Breast epithelium (tissue), 4 donors: ENCODE data around the gene CSNK1E. TPM values are rescaled to one million over a fixed set of nuclear protein-coding genes. Genes with fewer than 3 reads are reported as not detected.

Source experiments
- DNase-seq, 2 donors: peaks; one replicate each; pipeline ENCODE4 v3.0.0-alpha.2; 2019; ENCODE audit warnings: low spot score in 2 of 2
- H3K27ac ChIP-seq, 2 donors: fragments of 200-600 bp; sonication (generic) in 1 of 2; one replicate each; pipeline ENCODE4 v1.5.1; 2016 to 2019; ENCODE audit warnings: mild to moderate bottlenecking in 1 of 2
- H3K27me3 ChIP-seq, 2 donors: fragments of 200-600 bp; sonication (generic) in 1 of 2; one replicate each; pipeline versions ENCODE4 v1.5.1 to v1.6.0; 2017 to 2019; ENCODE audit warnings: control low read depth in 1 of 2, mild to moderate bottlenecking in 1 of 2
- H3K36me3 ChIP-seq: fragments of 200-600 bp; one replicate; pipeline ENCODE4 v1.5.1; 2019
- H3K4me1 ChIP-seq, 2 donors: fragments of 200-600 bp; sonication (generic); one replicate each; pipeline ENCODE4 v1.5.1; 2016 to 2019; ENCODE audit warnings: control low read depth in 1 of 2
- H3K4me3 ChIP-seq, 3 donors: fragments of 200-600 bp; sonication (generic); 1 replicate in 2 of 3; 2 replicates in 1 of 3; pipeline ENCODE4 v1.5.1; 2016 to 2019; ENCODE audit warnings: mild to moderate bottlenecking in 3 of 3, moderate library complexity in 2 of 3
- H3K9me3 ChIP-seq, 2 donors: fragments of 200-600 bp; sonication (generic) in 1 of 2; one replicate each; pipeline ENCODE4 v1.5.1; 2016 to 2019; ENCODE audit warnings: control low read depth in 1 of 2
- POLR2A ChIP-seq: fragments of 450-650 bp; IDR thresholded peaks from one replicate; pipeline ENCODE4 v1.6.1; 2016; ENCODE audit warnings: antibody characterized with exemption, mild to moderate bottlenecking, moderate library complexity
- POLR2AphosphoS5 ChIP-seq, 3 donors: sonication (generic); formaldehyde crosslinking; IDR thresholded peaks; one replicate each; pipeline ENCODE4 v1.6.1; 2017; ENCODE audit warnings: antibody characterized with exemption in 3 of 3
- intact Hi-C: fragments of 100-400 bp; cut with DNase I; formaldehyde crosslinking; loops from one replicate; pipeline ENCODE4 v1.15.1; 2023; ENCODE audit warnings: low total_unique reads
- total RNA-seq, 3 donors: library from RNA; depleted of rRNA; stranded (reverse); fragments of >200 nt; gene quantifications; one replicate each; pipeline ENCODE4 v1.1.0, GENCODE V29; 2016
- TF ChIP-seq, protein P1 (sequence below), 3 donors: fragments of 450-650 bp; IDR thresholded peaks; one replicate each; pipeline ENCODE4 v1.5.1; 2016 to 2017; ENCODE audit warnings: antibody characterized with exemption in 3 of 3, mild to moderate bottlenecking in 3 of 3, moderate library complexity in 3 of 3

CSNK1E gene
- total RNA-seq, 3 donors from 2014 or later, result 83.0 to 147 (median 117) TPM

DNA sequence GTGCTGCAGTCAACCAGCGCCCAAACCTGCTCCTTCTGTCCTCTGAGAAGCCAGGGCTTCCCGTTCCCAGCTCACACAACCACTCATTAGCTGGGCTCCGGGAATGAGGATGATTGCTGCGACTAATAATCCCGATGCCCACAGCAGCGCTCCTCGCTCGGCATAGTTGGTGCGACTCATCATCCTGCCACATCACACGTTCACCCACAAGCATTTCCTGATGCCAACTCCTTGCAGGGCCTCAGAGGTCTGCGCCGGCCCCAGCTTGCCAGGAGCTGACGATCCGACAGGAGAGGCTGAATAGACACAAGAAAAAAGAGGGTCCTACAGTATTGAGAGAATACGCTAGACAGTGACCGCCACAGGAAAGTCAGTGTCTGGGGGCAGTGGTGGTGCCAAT lies 10.6 kb upstream of the CSNK1E start:
- peak overlapping the region in 2 of 3 donors; percentile 26 to 39 for H3K4me3 ChIP-seq
- intact Hi-C loops, result no loop called here
- no peaks in the 10 kb centered on the region for H3K9me3 ChIP-seq
- no peaks in the 10 kb centered on the region for H3K36me3 ChIP-seq
- TF ChIP-seq POLR2A (no peak), POLR2AphosphoS5 (IDR thresholded peaks at IDR 0.05) (peak in 1 of 3 donors; percentile 13)
- TF ChIP-seq, protein P1, sequence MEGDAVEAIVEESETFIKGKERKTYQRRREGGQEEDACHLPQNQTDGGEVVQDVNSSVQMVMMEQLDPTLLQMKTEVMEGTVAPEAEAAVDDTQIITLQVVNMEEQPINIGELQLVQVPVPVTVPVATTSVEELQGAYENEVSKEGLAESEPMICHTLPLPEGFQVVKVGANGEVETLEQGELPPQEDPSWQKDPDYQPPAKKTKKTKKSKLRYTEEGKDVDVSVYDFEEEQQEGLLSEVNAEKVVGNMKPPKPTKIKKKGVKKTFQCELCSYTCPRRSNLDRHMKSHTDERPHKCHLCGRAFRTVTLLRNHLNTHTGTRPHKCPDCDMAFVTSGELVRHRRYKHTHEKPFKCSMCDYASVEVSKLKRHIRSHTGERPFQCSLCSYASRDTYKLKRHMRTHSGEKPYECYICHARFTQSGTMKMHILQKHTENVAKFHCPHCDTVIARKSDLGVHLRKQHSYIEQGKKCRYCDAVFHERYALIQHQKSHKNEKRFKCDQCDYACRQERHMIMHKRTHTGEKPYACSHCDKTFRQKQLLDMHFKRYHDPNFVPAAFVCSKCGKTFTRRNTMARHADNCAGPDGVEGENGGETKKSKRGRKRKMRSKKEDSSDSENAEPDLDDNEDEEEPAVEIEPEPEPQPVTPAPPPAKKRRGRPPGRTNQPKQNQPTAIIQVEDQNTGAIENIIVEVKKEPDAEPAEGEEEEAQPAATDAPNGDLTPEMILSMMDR (IDR thresholded peaks at IDR 0.05), result no peak
- peak in 1 of 2 donors; percentile 75 for DNase-seq
- H3K27me3 ChIP-seq, result no peaks in the 10 kb centered on the region
- H3K27ac ChIP-seq, result peak overlapping the region; percentile 82 to 87
- no peaks in the 10 kb centered on the region for H3K4me1 ChIP-seq

DNA sequence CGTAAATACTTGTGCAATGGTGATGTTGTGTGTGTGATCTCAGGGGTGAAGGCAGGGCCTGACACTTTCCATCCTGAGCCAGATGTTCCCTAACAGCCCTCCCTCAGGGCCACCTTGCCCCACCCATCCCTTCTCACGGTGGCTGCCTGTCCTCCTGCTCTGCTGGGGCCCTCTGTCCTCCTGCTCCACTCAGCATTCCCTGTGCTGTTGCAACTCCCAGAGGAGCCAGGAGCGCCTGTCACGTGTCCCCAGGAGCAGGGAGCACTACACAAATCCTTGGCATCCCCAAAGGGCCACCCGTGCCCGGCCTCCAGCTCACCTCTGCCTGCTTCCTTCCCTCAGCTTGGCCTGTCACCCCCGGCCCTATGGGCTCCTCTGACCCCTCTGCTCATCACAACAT lies 10.2 kb upstream of the CSNK1E start:
- no peaks in the 10 kb centered on the region for H3K9me3 ChIP-seq

DNA sequence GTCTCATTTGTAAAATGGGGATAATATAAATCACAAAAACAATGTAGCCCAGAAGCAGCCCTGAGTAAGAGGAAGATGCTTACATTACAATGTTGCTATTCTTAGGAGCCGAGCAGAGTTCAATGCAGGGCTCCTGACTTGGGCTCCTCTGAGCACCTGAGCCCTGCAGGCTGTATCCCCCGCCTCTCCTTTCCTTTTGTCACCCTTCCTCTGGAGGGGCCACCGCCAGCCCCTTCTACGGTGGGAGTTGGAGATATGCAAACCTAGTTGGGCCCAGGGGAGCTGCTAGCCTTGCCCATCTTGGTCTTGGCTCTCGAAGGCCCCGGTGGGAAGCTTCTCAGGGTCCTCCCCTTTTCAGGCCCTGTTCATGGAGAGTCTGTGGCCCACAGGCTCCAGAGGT lies 8.4 kb upstream of the CSNK1E start:
- intact Hi-C loops, result no loop called here
- no peak for DNase-seq
- Histone ChIP-seq H3K27me3 (no peaks in the 10 kb centered on the region), H3K27ac (no peak overlapping the region), H3K36me3 (no peaks in the 10 kb centered on the region), H3K4me3 (no peak overlapping the region), H3K4me1 (no peaks in the 10 kb centered on the region), H3K9me3 (no peaks in the 10 kb centered on the region)
- TF ChIP-seq, protein P1 (IDR thresholded peaks at IDR 0.05), result no peak
- TF ChIP-seq POLR2A (no peak), POLR2AphosphoS5 (IDR thresholded peaks at IDR 0.05) (no peak)

More for the DNA sequence above, 10.2 kb upstream of the CSNK1E start:
- H3K27me3 ChIP-seq, result no peaks in the 10 kb centered on the region
- H3K4me3 ChIP-seq, result peak overlapping the region in 2 of 3 donors; percentile 26 to 39
- DNase-seq, result peak in 1 of 2 donors; percentile 56
- no peaks in the 10 kb centered on the region for H3K36me3 ChIP-seq
- H3K4me1 ChIP-seq, result no peaks in the 10 kb centered on the region
- TF ChIP-seq POLR2AphosphoS5 (IDR thresholded peaks at IDR 0.05), result no peak
- TF ChIP-seq, protein P1 (IDR thresholded peaks at IDR 0.05), result no peak
- TF ChIP-seq POLR2A, result no peak
- peak overlapping the region; percentile 82 to 87 for H3K27ac ChIP-seq
- intact Hi-C loops, result no loop called here

DNA sequence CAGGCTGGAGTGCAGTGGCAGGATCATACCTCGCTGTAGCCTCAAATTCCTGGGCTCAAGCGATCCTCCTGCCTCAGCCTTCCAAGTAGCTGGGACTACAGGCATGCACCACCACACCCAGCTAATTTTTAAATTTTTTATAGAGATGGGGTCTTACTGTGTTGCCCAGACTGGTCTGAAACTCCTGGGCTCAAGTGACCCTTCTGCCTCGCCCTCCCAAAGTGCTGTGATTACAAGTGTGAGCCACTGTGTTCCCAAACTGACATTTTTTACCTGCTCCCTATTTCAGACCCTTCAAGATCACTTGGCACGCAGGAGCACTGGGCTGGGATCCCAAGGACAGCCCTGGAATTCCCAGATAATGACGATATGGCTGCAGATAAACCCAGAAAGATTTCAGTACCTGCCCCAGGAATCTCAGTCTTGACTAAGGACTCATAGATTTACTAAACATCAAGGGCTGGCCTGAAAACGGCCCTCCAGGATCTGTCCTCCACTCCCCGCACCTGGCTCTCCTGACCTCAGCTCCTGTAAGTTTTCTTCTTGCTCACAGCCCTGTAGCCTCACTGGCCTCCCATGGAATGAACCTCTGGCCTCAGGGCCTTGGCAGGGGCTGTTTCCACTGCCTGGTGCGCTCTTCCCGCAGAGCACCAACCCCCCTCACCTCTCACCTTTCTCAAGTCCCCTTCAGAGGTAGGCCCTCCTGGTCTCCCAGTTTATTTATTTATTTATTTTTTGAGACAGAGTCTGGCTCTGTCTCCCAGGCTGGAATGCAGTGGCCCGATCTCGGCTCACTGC lies 3.6 kb upstream of the CSNK1E start:
- no peaks in the 10 kb centered on the region for H3K36me3 ChIP-seq
- TF ChIP-seq POLR2A, result no peak
- TF ChIP-seq POLR2AphosphoS5 (IDR thresholded peaks at IDR 0.05), result no peak
- TF ChIP-seq, protein P1 (IDR thresholded peaks at IDR 0.05), result no peak
- intact Hi-C loops, result no loop called here

More for the DNA sequence above, 3.6 kb upstream of the CSNK1E start:
- Histone ChIP-seq H3K4me1 (no peaks in the 10 kb centered on the region), H3K27ac (no peak overlapping the region), H3K9me3 (no peaks in the 10 kb centered on the region), H3K27me3 (no peaks in the 10 kb centered on the region), H3K4me3 (no peak overlapping the region)
- no peak for DNase-seq
